A673 (cell line): Measurements from ENCODE around the gene ASPG. TPM values are rescaled to one million over a fixed set of nuclear protein-coding genes. Genes with fewer than 3 reads are reported as not detected.

ENCODE experiments used
- BruUV-seq: library from RNA; stranded (reverse); fragments of 400-500 nt; replicated peaks from 2 replicates; lab custom pipeline; 2021; lab: Mats Ljungman, UMichigan
- CTCF ChIA-PET: fragments of 300-600 bp; sonication (Branson Sonifier 250); formaldehyde crosslinking; loops from one replicate; lab custom pipeline; 2022; ENCODE audit warnings: antibody characterized with exemption; lab: Charles Lee
- POLR2A ChIA-PET: fragments of 300-600 bp; sonication (Branson Sonifier 250); formaldehyde crosslinking; loops from one replicate; lab custom pipeline; 2022; ENCODE audit warnings: antibody characterized with exemption; ENCODE audit not compliant: low non-redundant PET; lab: Charles Lee
- DNase-seq: peaks from one replicate; pipeline ENCODE4 v3.0.0-alpha.2; 2015; ENCODE audit warnings: low spot score
- H3K27ac ChIP-seq: fragments of 200-600 bp; sonication (generic); 2 replicates; pipeline ENCODE4 v1.5.1; 2016; ENCODE audit warnings: mixed run types, low read depth, mild to moderate bottlenecking, mixed read lengths, antibody characterized with exemption, low read length; ENCODE audit not compliant: poor library complexity, severe bottlenecking
- H3K27me3 ChIP-seq: fragments of 200-600 bp; sonication (generic); replicated peaks from 2 replicates; pipeline ENCODE4 v1.6.1; 2017; ENCODE audit warnings: mixed run types, low read depth, mild to moderate bottlenecking, mixed read lengths, antibody characterized with exemption, low read length; ENCODE audit not compliant: insufficient read depth, poor library complexity
- H3K36me3 ChIP-seq: fragments of 200-600 bp; sonication (generic); 2 replicates; pipeline ENCODE4 v1.6.1; 2016; ENCODE audit warnings: mixed run types, mild to moderate bottlenecking, mixed read lengths, antibody characterized with exemption, low read length; ENCODE audit not compliant: insufficient read depth, poor library complexity, severe bottlenecking
- H3K4me1 ChIP-seq: fragments of 200-600 bp; sonication (generic); 2 replicates; pipeline ENCODE4 v1.6.1; 2017; ENCODE audit warnings: mixed run types, mild to moderate bottlenecking, mixed read lengths, antibody characterized with exemption, low read length; ENCODE audit not compliant: insufficient read depth, poor library complexity, severe bottlenecking
- H3K4me3 ChIP-seq: fragments of 200-600 bp; sonication (generic); 2 replicates; pipeline ENCODE4 v1.5.1; 2016; ENCODE audit warnings: low read depth, mixed run types, mild to moderate bottlenecking, mixed read lengths, low read length; ENCODE audit not compliant: poor library complexity, severe bottlenecking
- H3K9me3 ChIP-seq: fragments of 200-600 bp; sonication (generic); 2 replicates; pipeline ENCODE4 v1.6.1; 2016; ENCODE audit warnings: mixed run types, low read depth, mild to moderate bottlenecking, mixed read lengths, antibody characterized with exemption, low read length; ENCODE audit not compliant: poor library complexity, severe bottlenecking
- EZH2 ChIP-seq: fragments of 200-600 bp; sonication (generic); IDR thresholded peaks from 2 replicates; pipeline ENCODE4 v1.6.1; 2017; ENCODE audit warnings: borderline replicate concordance, low read depth, mild to moderate bottlenecking, mixed read lengths, antibody characterized with exemption, low read length; ENCODE audit not compliant: poor library complexity, severe bottlenecking
- intact Hi-C: fragments of 100-400 bp; cut with micrococcal nuclease; formaldehyde crosslinking; loops from one replicate; pipeline ENCODE4 v1.10.0; 2022; ENCODE audit not compliant: unreplicated experiment
- total RNA-seq: library from RNA; stranded (reverse); gene quantifications from 2 replicates; pipeline ENCODE4 v1.2.3, GENCODE V29; 2021
- TF ChIP-seq, protein P1 (sequence below): fragments of 300-800, 200-600 bp; sonication (generic); conservative IDR thresholded peaks from 2 replicates; pipeline ENCODE4 v1.5.1; 2017; ENCODE audit warnings: low read depth, mild to moderate bottlenecking, antibody characterized with exemption, low read length, moderate library complexity, mixed read lengths

Gene ASPG
- total RNA-seq, 1 experiment from 2014 or later = not detected

DNA sequence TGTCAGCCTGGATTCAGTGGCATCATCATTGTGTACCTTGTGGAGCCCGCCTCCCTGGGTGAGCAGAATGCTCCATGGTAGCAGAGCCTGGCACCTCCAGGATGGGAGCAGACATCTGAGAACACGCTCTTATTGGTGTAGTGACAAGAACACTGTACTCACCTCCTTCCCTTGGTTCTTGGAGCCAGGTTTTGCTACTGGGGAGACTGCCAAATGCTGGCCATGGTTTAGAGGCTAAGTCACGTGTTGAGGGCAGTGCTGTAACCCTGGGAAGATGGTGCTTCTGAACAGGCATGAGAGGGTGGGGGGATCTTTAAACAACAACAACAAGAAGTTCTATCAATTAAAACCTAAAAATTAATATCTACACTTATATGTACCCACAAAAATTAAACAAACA, 47.6 kb upstream of the ASPG start:
- intact Hi-C loops = no loop called here
- TF ChIP-seq EZH2 = no peak
- TF ChIP-seq, protein P1, sequence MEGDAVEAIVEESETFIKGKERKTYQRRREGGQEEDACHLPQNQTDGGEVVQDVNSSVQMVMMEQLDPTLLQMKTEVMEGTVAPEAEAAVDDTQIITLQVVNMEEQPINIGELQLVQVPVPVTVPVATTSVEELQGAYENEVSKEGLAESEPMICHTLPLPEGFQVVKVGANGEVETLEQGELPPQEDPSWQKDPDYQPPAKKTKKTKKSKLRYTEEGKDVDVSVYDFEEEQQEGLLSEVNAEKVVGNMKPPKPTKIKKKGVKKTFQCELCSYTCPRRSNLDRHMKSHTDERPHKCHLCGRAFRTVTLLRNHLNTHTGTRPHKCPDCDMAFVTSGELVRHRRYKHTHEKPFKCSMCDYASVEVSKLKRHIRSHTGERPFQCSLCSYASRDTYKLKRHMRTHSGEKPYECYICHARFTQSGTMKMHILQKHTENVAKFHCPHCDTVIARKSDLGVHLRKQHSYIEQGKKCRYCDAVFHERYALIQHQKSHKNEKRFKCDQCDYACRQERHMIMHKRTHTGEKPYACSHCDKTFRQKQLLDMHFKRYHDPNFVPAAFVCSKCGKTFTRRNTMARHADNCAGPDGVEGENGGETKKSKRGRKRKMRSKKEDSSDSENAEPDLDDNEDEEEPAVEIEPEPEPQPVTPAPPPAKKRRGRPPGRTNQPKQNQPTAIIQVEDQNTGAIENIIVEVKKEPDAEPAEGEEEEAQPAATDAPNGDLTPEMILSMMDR = no peak
- ChIA-PET CTCF (no interaction called here), POLR2A (no interaction called here)
- Histone ChIP-seq H3K27ac (no peak overlapping the region), H3K4me3 (no peak overlapping the region), H3K36me3 (no peaks in the 10 kb centered on the region), H3K9me3 (no peaks in the 10 kb centered on the region), H3K4me1 (no peaks in the 10 kb centered on the region), H3K27me3 (peaks cover 6% of the 10 kb centered on the region)
- DNase-seq = no peak
- no TSS peak for BruUV-seq

- no peak overlapping the region for H3K4me3 ChIP-seq
- POLR2A ChIA-PET = no interaction called here
- intact Hi-C loops = no loop called here
- peaks cover 6% of the 10 kb centered on the region for H3K27me3 ChIP-seq
- TF ChIP-seq, protein P1 = no peak
- no peak for TF ChIP-seq EZH2
- no peak overlapping the region for H3K27ac ChIP-seq
- no peaks in the 10 kb centered on the region for H3K36me3 ChIP-seq
- CTCF ChIA-PET = no interaction called here
- H3K9me3 ChIP-seq = no peaks in the 10 kb centered on the region
- H3K4me1 ChIP-seq = no peaks in the 10 kb centered on the region
- no TSS peak for BruUV-seq
- DNase-seq = no peak
Observed at GRCh38 chr14:104039214-104039613, 46.3 kb upstream of the ASPG start.

- H3K4me3 ChIP-seq = no peak overlapping the region
- no peak for TF ChIP-seq EZH2
- TF ChIP-seq, protein P1 = no peak
- H3K27me3 ChIP-seq = peaks cover 6% of the 10 kb centered on the region
- no peak for DNase-seq
- H3K9me3 ChIP-seq = no peaks in the 10 kb centered on the region
- H3K36me3 ChIP-seq = no peaks in the 10 kb centered on the region
- H3K27ac ChIP-seq = no peak overlapping the region
- CTCF ChIA-PET = no interaction called here
- intact Hi-C loops = no loop called here
- no TSS peak for BruUV-seq
- POLR2A ChIA-PET = no interaction called here
- H3K4me1 ChIP-seq = no peaks in the 10 kb centered on the region
Observed at GRCh38 chr14:104040539-104040938, 45.0 kb upstream of the ASPG start.
